Left ventricle myocardium inferior (tissue), 1 donor: Measurements from ENCODE around the gene DHRSX. TPM values are rescaled to one million over a fixed set of nuclear protein-coding genes. Genes with fewer than 3 reads are reported as not detected.
"Not testable (repeated sequence)": the region's sequence is repeated elsewhere in the genome, so short reads cannot be mapped to it uniquely, and the experiment has no call there.

Experiments
- DNase-seq: peaks from one replicate; pipeline ENCODE4 v3.0.0-alpha.2; 2020
- H3K27ac ChIP-seq: fragments of 200-600 bp; replicated peaks from 2 replicates; pipeline ENCODE4 v1.8.0; 2021
- H3K27me3 ChIP-seq: fragments of 200-600 bp; 2 replicates; pipeline ENCODE4 v1.8.0; 2021; ENCODE audit warnings: low read depth
- H3K36me3 ChIP-seq: fragments of 200-600 bp; 2 replicates; pipeline ENCODE4 v1.8.0; 2021
- H3K4me1 ChIP-seq: fragments of 200-600 bp; 2 replicates; pipeline ENCODE4 v1.8.0; 2021
- H3K4me3 ChIP-seq: fragments of 200-600 bp; 2 replicates; pipeline ENCODE4 v1.8.0; 2021; ENCODE audit warnings: mild to moderate bottlenecking, moderate library complexity
- H3K9me3 ChIP-seq: fragments of 200-600 bp; replicated peaks from 2 replicates; pipeline ENCODE4 v1.8.0; 2021
- CTCF ChIP-seq: fragments of 200-600 bp; IDR thresholded peaks from 2 replicates; pipeline ENCODE4 v1.8.0; 2021; ENCODE audit warnings: antibody characterized with exemption, mild to moderate bottlenecking, borderline replicate concordance
- intact Hi-C: fragments of 100-400 bp; cut with micrococcal nuclease; formaldehyde crosslinking; loops from one replicate; pipeline ENCODE4 v1.11.0; 2022
- total RNA-seq: library from RNA; stranded (reverse); fragmentation: NEBNext Ultra II Directional; extraction: Animal tissue kit (Norgen Biotek cat#: 25700); gene quantifications from one replicate; pipeline ENCODE4 v1.2.1, GENCODE V29; 2021
- donor health status: DM: no; HTN: yes; CAD: no; lungs with severe emphysema.

DHRSX gene
- total RNA-seq, 1 donor from 2014 or later = 35.3 TPM

- no peaks in the 10 kb centered on the region for H3K36me3 ChIP-seq
- peaks cover 9% of the 10 kb centered on the region for H3K4me1 ChIP-seq
- no peaks in the 10 kb centered on the region for H3K9me3 ChIP-seq
- no peaks in the 10 kb centered on the region for H3K27me3 ChIP-seq
- DNase-seq = no peak
- H3K27ac ChIP-seq = no peak overlapping the region
- no peak for TF ChIP-seq CTCF
- H3K4me3 ChIP-seq = no peak overlapping the region
- intact Hi-C loops = no loop called here
Measured at GRCh38 chrX:2471641-2472040, 29.1 kb downstream of the DHRSX start.

- H3K36me3 ChIP-seq, intact Hi-C loops, H3K4me1 ChIP-seq, H3K27me3 ChIP-seq, DNase-seq, H3K4me3 ChIP-seq, H3K27ac ChIP-seq, H3K9me3 ChIP-seq: not testable (repeated sequence)
Measured at GRCh38 chrX:2471126-2471525, 29.6 kb downstream of the DHRSX start.

GRCh38 chrX:2469852-2470251 lies 30.9 kb downstream of the DHRSX start:
- DNase-seq, intact Hi-C loops, H3K36me3 ChIP-seq, H3K9me3 ChIP-seq, H3K4me1 ChIP-seq, H3K4me3 ChIP-seq, H3K27me3 ChIP-seq, H3K27ac ChIP-seq: not testable (repeated sequence)

- H3K27me3 ChIP-seq = no peaks in the 10 kb centered on the region
- no peaks in the 10 kb centered on the region for H3K9me3 ChIP-seq
- H3K27ac ChIP-seq = no peak overlapping the region
- no peaks in the 10 kb centered on the region for H3K4me1 ChIP-seq
- intact Hi-C loops = no loop called here
- H3K36me3 ChIP-seq = no peaks in the 10 kb centered on the region
- no peak for DNase-seq
- no peak for TF ChIP-seq CTCF
- H3K4me3 ChIP-seq = no peak overlapping the region
Measured at GRCh38 chrX:2469196-2469685, 31.5 kb downstream of the DHRSX start.

GRCh38 chrX:2468261-2469195 lies 32.2 kb downstream of the DHRSX start:
- H3K9me3 ChIP-seq = no peaks in the 10 kb centered on the region
- H3K4me1 ChIP-seq = peaks cover under 1% of the 10 kb centered on the region
- no peak for TF ChIP-seq CTCF
- H3K27me3 ChIP-seq = no peaks in the 10 kb centered on the region
- no peak overlapping the region for H3K27ac ChIP-seq
- intact Hi-C loops = no loop called here
- no peaks in the 10 kb centered on the region for H3K36me3 ChIP-seq
- no peak for DNase-seq
- H3K4me3 ChIP-seq = no peak overlapping the region

- TF ChIP-seq CTCF = no peak
- Histone ChIP-seq H3K36me3 (no peaks in the 10 kb centered on the region), H3K27ac (no peak overlapping the region), H3K4me3 (no peak overlapping the region), H3K9me3 (no peaks in the 10 kb centered on the region), H3K4me1 (peaks cover 14% of the 10 kb centered on the region), H3K27me3 (no peaks in the 10 kb centered on the region)
- no peak for DNase-seq
- intact Hi-C loops = no loop called here
Measured at GRCh38 chrX:2466876-2467656, 33.7 kb downstream of the DHRSX start.
